SK-N-SH (cell line): ENCODE data around the gene DENND1A. TPM values are rescaled to one million over a fixed set of nuclear protein-coding genes. Genes with fewer than 3 reads are reported as not detected.

Experiments
- CTCF ChIA-PET: fragments of 300-600, 350-600 bp; formaldehyde crosslinking; extraction: SDS; loops from one replicate; lab custom pipeline; 2021; lab: Yijun Ruan, JAX
- POLR2A ChIA-PET: fragments of 350-600 bp; sonication (Branson Sonifier 250); formaldehyde crosslinking; extraction: SDS; loops from one replicate; lab custom pipeline; 2020; ENCODE audit warnings: antibody characterized with exemption, inconsistent platforms; lab: Yijun Ruan, JAX
- DNase-seq: peaks from one replicate; pipeline ENCODE4 v3.0.0; 2012
- H2AFZ ChIP-seq: fragments of 200-600 bp; sonication (generic); 2 replicates; pipeline ENCODE4 v1.8.1; 2016; ENCODE audit warnings: antibody characterized with exemption, mild to moderate bottlenecking, low read depth
- H3F3A ChIP-seq: fragments of 200-600 bp; sonication (generic); replicated peaks from 2 replicates; pipeline ENCODE3; 2016; ENCODE audit warnings: antibody characterized with exemption, mild to moderate bottlenecking; ENCODE audit not compliant: insufficient read depth
- H3K27ac ChIP-seq, 2 experiments: fragments of 200-500 bp in 1 of 2; fragments of 200-600 bp in 1 of 2; sonication (Bioruptor generic) in 1 of 2; sonication (generic), shearing (Covaris generic) in 1 of 2; 2 replicates each; pipeline versions ENCODE4 v1.5.1 to v1.6.1; 2014 to 2016; ENCODE audit warnings: low read depth in 2 of 2, inconsistent platforms in 1 of 2, low read length in 1 of 2, mild to moderate bottlenecking in 1 of 2, mixed read lengths in 1 of 2
- H3K27me3 ChIP-seq: fragments of 200-600 bp; sonication (generic), shearing (Covaris generic); 2 replicates; pipeline ENCODE4 v1.6.1; 2016; ENCODE audit warnings: mixed run types; ENCODE audit not compliant: insufficient read depth
- H3K36me3 ChIP-seq, 2 experiments: fragments of 200-500 bp in 1 of 2; fragments of 200-600 bp in 1 of 2; sonication (Bioruptor generic) in 1 of 2; sonication (generic) in 1 of 2; replicated peaks in 1 of 2; 2 replicates each; pipeline versions ENCODE3 to v1.5.1; 2014 to 2016; ENCODE audit warnings: low read length in 1 of 2, mild to moderate bottlenecking in 1 of 2; ENCODE audit not compliant: insufficient read depth in 2 of 2, control insufficient read depth in 1 of 2
- H3K4me1 ChIP-seq, 2 experiments: fragments of 200-500 bp in 1 of 2; fragments of 200-600 bp in 1 of 2; sonication (Bioruptor generic) in 1 of 2; sonication (generic), shearing (Covaris generic) in 1 of 2; 2 replicates each; pipeline versions ENCODE4 v1.5.1 to v1.6.1; 2014 to 2016; ENCODE audit warnings: low read depth in 1 of 2, low read length in 1 of 2, mixed run types in 1 of 2; ENCODE audit not compliant: insufficient read depth in 2 of 2, control insufficient read depth in 1 of 2
- H3K4me2 ChIP-seq: fragments of 200-600 bp; sonication (generic), shearing (Covaris generic); 2 replicates; pipeline ENCODE4 v1.6.1; 2017; ENCODE audit warnings: mixed run types
- H3K4me3 ChIP-seq, 2 experiments: fragments of 200-500 bp in 1 of 2; fragments of 200-600 bp in 1 of 2; sonication (Bioruptor generic) in 1 of 2; sonication (generic), shearing (Covaris generic) in 1 of 2; 2 replicates each; pipeline versions ENCODE4 v1.5.1 to v1.8.1; 2014 to 2016; ENCODE audit warnings: low read depth in 2 of 2, inconsistent platforms in 1 of 2, low read length in 1 of 2, mild to moderate bottlenecking in 1 of 2, mixed read lengths in 1 of 2, moderate library complexity in 1 of 2
- H3K79me2 ChIP-seq: fragments of 200-600 bp; sonication (generic); 2 replicates; pipeline ENCODE4 v1.8.1; 2017; ENCODE audit warnings: mild to moderate bottlenecking; ENCODE audit not compliant: insufficient read depth
- H3K9ac ChIP-seq: fragments of 200-600 bp; sonication (generic); 2 replicates; pipeline ENCODE4 v1.6.1; 2017; ENCODE audit warnings: mixed run types
- H3K9me2 ChIP-seq: fragments of 200-600 bp; sonication (generic); 2 replicates; pipeline ENCODE4 v1.6.1; 2017; ENCODE audit warnings: mixed run types
- H3K9me3 ChIP-seq: fragments of 200-600 bp; sonication (generic); 2 replicates; pipeline ENCODE4 v1.6.1; 2017; ENCODE audit warnings: mixed run types, mild to moderate bottlenecking, moderate library complexity
- H4K20me1 ChIP-seq: fragments of 200-600 bp; sonication (generic); 2 replicates; pipeline ENCODE4 v1.6.1; 2017; ENCODE audit warnings: mild to moderate bottlenecking, mixed run types; ENCODE audit not compliant: insufficient read depth
- ELF1 ChIP-seq: IDR thresholded peaks from 2 replicates; pipeline ENCODE4 v1.4.0; 2012
- FOSL2 ChIP-seq: IDR thresholded peaks from 2 replicates; pipeline ENCODE4 v1.4.0; 2012; ENCODE audit warnings: low read depth, mild to moderate bottlenecking, moderate library complexity, borderline replicate concordance
- FOXJ3 ChIP-seq: sonication (generic); formaldehyde crosslinking; IDR thresholded peaks from 2 replicates; pipeline ENCODE4 v1.5.1; 2020; ENCODE audit warnings: mild to moderate bottlenecking, missing genetic modification reagents
- FOXM1 ChIP-seq: IDR thresholded peaks from 2 replicates; pipeline ENCODE4 v1.4.0; 2012; ENCODE audit warnings: low read depth, mild to moderate bottlenecking
- NRF1 ChIP-seq: IDR thresholded peaks from 2 replicates; pipeline ENCODE4 v1.6.1; 2012; ENCODE audit warnings: low read depth, mild to moderate bottlenecking, low read length
- PBX3 ChIP-seq: IDR thresholded peaks from 2 replicates; pipeline ENCODE4; 2012
- RAD21 ChIP-seq: IDR thresholded peaks from 2 replicates; pipeline ENCODE4 v1.6.1; 2012; ENCODE audit warnings: mild to moderate bottlenecking, low read length
- RFX5 ChIP-seq: IDR thresholded peaks from 2 replicates; pipeline ENCODE4 v1.6.1; 2012; ENCODE audit warnings: mild to moderate bottlenecking, improper control_type of control experiment, low read length
- SIN3A ChIP-seq: IDR thresholded peaks from 2 replicates; pipeline ENCODE4 v1.6.1; 2012; ENCODE audit warnings: low read depth, mild to moderate bottlenecking, low read length, moderate library complexity, borderline replicate concordance
- SMC3 ChIP-seq: IDR thresholded peaks from 2 replicates; pipeline ENCODE4 v1.6.1; 2012; ENCODE audit warnings: low read depth, low read length, improper control_type of control experiment
- TCF12 ChIP-seq: IDR thresholded peaks from 2 replicates; pipeline ENCODE4 v1.4.0; 2012
- WGBS: methylation state at CpG from one replicate; pipeline ENCODE4 v1.1.6; 2017; ENCODE audit warnings: low lambda C conversion rate; 5-methylcytosine and 5-hydroxymethylcytosine counted together
- polyA plus RNA-seq, 3 experiments: library from polyadenylated mRNA; depleted of rRNA; stranded (reverse); fragments of >200 nt; gene quantifications; 2 replicates each; pipeline ENCODE4 v1.2.3, GENCODE V29; 2012
- TF ChIP-seq, protein P1 (sequence below): fragments of 150-350 bp; IDR thresholded peaks from 2 replicates; pipeline ENCODE4 v1.6.1; 2017; ENCODE audit warnings: antibody characterized with exemption, low read length, low read depth, borderline replicate concordance

Gene DENND1A
- polyA plus RNA-seq, 1 of the 3 experiments (the other 2 are of a cell fraction): 25.4 TPM

- ChIA-PET POLR2A (no interaction called here), CTCF (interaction anchor here (1.0 to 2.6 kb wide), 3 partner anchors 11 to 205 kb away, joined by 3 to 8 read pairs (median 4); no protein-coding TSS in a partner anchor)
- no peaks in the 10 kb centered on the region for H3K27me3 ChIP-seq
- no peak for DNase-seq
- no peak overlapping the region for H3K27ac ChIP-seq
- H3K4me2 ChIP-seq: no peak overlapping the region
- TF ChIP-seq FOXJ3 (CRISPR knock-in tag) (no peak), SMC3 (no peak), FOSL2 (no peak), RAD21 (no peak)
- TF ChIP-seq, protein P1, sequence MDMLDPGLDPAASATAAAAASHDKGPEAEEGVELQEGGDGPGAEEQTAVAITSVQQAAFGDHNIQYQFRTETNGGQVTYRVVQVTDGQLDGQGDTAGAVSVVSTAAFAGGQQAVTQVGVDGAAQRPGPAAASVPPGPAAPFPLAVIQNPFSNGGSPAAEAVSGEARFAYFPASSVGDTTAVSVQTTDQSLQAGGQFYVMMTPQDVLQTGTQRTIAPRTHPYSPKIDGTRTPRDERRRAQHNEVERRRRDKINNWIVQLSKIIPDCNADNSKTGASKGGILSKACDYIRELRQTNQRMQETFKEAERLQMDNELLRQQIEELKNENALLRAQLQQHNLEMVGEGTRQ: no peak
- H3K9ac ChIP-seq: no peak overlapping the region
- no peak overlapping the region for H2AFZ ChIP-seq
- no peak overlapping the region for H3K4me3 ChIP-seq
- H4K20me1 ChIP-seq: no peaks in the 10 kb centered on the region
- no peaks in the 10 kb centered on the region for H3K9me3 ChIP-seq
- no peaks in the 10 kb centered on the region; a peak in 1 of 4 replicates for H3K4me1 ChIP-seq
- H3K36me3 ChIP-seq: no peaks in the 10 kb centered on the region
- no peaks in the 10 kb centered on the region for H3F3A ChIP-seq
- whole genome bisulfite sequencing: 86% methylated on average over 7 of the region's 7 CpGs
- H3K79me2 ChIP-seq: no peaks in the 10 kb centered on the region; the same call in 1 of the 2 replicates
- no peaks in the 10 kb centered on the region for H3K9me2 ChIP-seq
Observed at GRCh38 chr9:123834889-123835562, 94.9 kb downstream of the DENND1A start.

DNA sequence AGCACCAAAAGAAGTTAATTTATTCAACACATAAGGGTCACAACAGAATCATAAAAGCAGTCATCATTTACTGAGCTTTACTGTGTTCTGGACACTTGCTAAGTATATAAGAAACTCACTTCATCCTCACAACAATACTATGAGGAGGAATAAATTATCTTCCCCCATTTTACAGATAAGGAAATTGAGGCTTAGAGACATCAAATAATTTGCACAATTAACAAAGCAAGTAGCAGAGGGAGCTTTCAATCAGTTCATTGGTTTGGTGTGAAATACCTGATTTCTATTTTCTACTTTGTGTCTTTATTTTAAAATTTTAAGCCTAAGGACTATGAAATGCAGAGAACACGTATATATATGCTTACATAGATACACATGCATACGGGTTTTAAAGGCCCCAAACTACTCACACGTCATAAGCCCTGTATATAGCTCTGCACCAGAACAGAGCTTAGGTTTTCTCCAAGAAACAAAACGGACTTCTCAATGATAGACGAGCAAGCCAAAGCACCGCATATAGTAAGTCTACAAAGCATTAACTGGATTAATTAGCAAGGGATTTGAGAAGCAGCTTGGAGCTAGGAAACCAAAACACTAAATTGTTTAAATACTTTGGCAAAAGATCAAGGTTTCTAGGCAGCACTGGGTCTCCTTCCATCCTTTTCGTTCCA, 95.6 kb downstream of the DENND1A start:
- Histone ChIP-seq H3K36me3 (peaks cover under 1 to 5% of the 10 kb centered on the region in 2 experiments), H2AFZ (no peak overlapping the region), H3K27ac (no peak overlapping the region), H3K4me3 (no peak overlapping the region), H4K20me1 (no peaks in the 10 kb centered on the region), H3K9ac (no peak overlapping the region), H3F3A (no peaks in the 10 kb centered on the region), H3K9me3 (peaks cover 3% of the 10 kb centered on the region; the same call in 1 of the 2 replicates), H3K9me2 (no peaks in the 10 kb centered on the region), H3K4me1 (no peaks in the 10 kb centered on the region; a peak in 1 of 4 replicates), H3K27me3 (no peaks in the 10 kb centered on the region), H3K4me2 (no peak overlapping the region)
- CTCF ChIA-PET: interaction anchor here (1.0 to 2.6 kb wide), 2 partner anchors 14 to 206 kb away, joined by 4 to 8 read pairs; no protein-coding TSS in a partner anchor
- POLR2A ChIA-PET: no interaction called here
- DNase-seq: no peak
- TF ChIP-seq TCF12 (no peak), NRF1 (no peak), ELF1 (no peak), PBX3 (no peak), RFX5 (no peak), SIN3A (no peak), FOXM1 (no peak)
- TF ChIP-seq, all 33 proteins: peak for 0
- 90% methylated on average over 7 of the region's 7 CpGs for WGBS
- H3K79me2 ChIP-seq: no peaks in the 10 kb centered on the region; the same call in 1 of the 2 replicates
